ENCODE results near the gene NDUFA5.

The NDUFA5 gene

GRCh38 chr7:123492485-123492884 is 65.1 kb downstream of the NDUFA5 start:
- H3K4me3 ChIP-seq (ENCODE audit: insufficient read depth, low read depth, low read length, poor library complexity, severe bottlenecking), result no peak overlapping the region
- no peaks in the 10 kb centered on the region for H3K4me1 ChIP-seq (ENCODE audit: control insufficient read depth, insufficient read depth, low read length, poor library complexity, severe bottlenecking)
- no peak for DNase-seq
- H3K27me3 ChIP-seq (replicated peaks; ENCODE audit: control insufficient read depth, insufficient read depth, low read length, poor library complexity, severe bottlenecking), result peaks cover 8% of the 10 kb centered on the region
- H3K36me3 ChIP-seq (ENCODE audit: control insufficient read depth, insufficient read depth, low read length), result no peaks in the 10 kb centered on the region
- H3K9me3 ChIP-seq (ENCODE audit: control insufficient read depth, low read length), result no peaks in the 10 kb centered on the region
- no peak overlapping the region for H3K27ac ChIP-seq (ENCODE audit: insufficient read depth, low read length, poor library complexity, severe bottlenecking)

All from effector memory CD4-positive, alpha-beta T cell (primary cell).